ENCODE data around the gene ZNF569. TPM values are rescaled to one million over a fixed set of nuclear protein-coding genes. Genes with fewer than 3 reads are reported as not detected.

The ZNF569 gene
- polyA plus RNA-seq (2012; ENCODE audit: insufficient read length, low read depth), result 2.0 TPM

GRCh38 chr19:37466798-37467607, at the start of gene ZNF569:
Gene ZNF569, minus strand, starts transcription at chr19:37467444. Its CDS starts 22,523 bp downstream, at chr19:37444921.
- TF ChIP-seq SIN3A (IDR thresholded peaks at IDR 0.05; ENCODE audit: borderline replicate concordance, insufficient read depth, low read length), result no peak; the same call in 1 of the 2 replicates
- TF ChIP-seq FOXP2 (optimal IDR thresholded peaks at IDR 0.05; ENCODE audit: borderline replicate concordance, extremely low read depth, extremely low read length, insufficient read depth), result peak; percentile 51
- no peak for TF ChIP-seq REST (IDR thresholded peaks at IDR 0.05; ENCODE audit: insufficient read depth in 1 of 2, low read depth in 2 of 2, low read length in 2 of 2)
- peak; percentile 47 for TF ChIP-seq POLR2AphosphoS5 (IDR thresholded peaks at IDR 0.05; ENCODE audit: low read depth, low read length)
- TF ChIP-seq TAF1 (IDR thresholded peaks at IDR 0.05; ENCODE audit: borderline replicate concordance, insufficient read depth, low read length), result peak; percentile 81; the same call in 1 of the 2 replicates

- TF ChIP-seq POLR2AphosphoS5 (IDR thresholded peaks at IDR 0.05; ENCODE audit: low read depth, low read length), result no peak
- no peak for TF ChIP-seq REST (IDR thresholded peaks at IDR 0.05; ENCODE audit: insufficient read depth in 1 of 2, low read depth in 2 of 2, low read length in 2 of 2)
- no peak for TF ChIP-seq FOXP2 (optimal IDR thresholded peaks at IDR 0.05; ENCODE audit: borderline replicate concordance, extremely low read depth, extremely low read length, insufficient read depth)
- no peak for TF ChIP-seq SIN3A (IDR thresholded peaks at IDR 0.05; ENCODE audit: borderline replicate concordance, insufficient read depth, low read length)
- TF ChIP-seq TAF1 (IDR thresholded peaks at IDR 0.05; ENCODE audit: borderline replicate concordance, insufficient read depth, low read length), result no peak
These were observed 46.2 kb upstream of the ZNF569 start for GRCh38 chr19:37513397-37513796.

GRCh38 chr19:37511821-37512220, 44.6 kb upstream of the ZNF569 start:
- no peak for TF ChIP-seq REST (IDR thresholded peaks at IDR 0.05; ENCODE audit: insufficient read depth in 1 of 2, low read depth in 2 of 2, low read length in 2 of 2)
- TF ChIP-seq FOXP2 (optimal IDR thresholded peaks at IDR 0.05; ENCODE audit: borderline replicate concordance, extremely low read depth, extremely low read length, insufficient read depth), result no peak
- TF ChIP-seq POLR2AphosphoS5 (IDR thresholded peaks at IDR 0.05; ENCODE audit: low read depth, low read length), result no peak
- TF ChIP-seq TAF1 (IDR thresholded peaks at IDR 0.05; ENCODE audit: borderline replicate concordance, insufficient read depth, low read length), result no peak
- TF ChIP-seq SIN3A (IDR thresholded peaks at IDR 0.05; ENCODE audit: borderline replicate concordance, insufficient read depth, low read length), result no peak

- TF ChIP-seq FOXP2 (optimal IDR thresholded peaks at IDR 0.05; ENCODE audit: borderline replicate concordance, extremely low read depth, extremely low read length, insufficient read depth), result no peak
- TF ChIP-seq TAF1 (IDR thresholded peaks at IDR 0.05; ENCODE audit: borderline replicate concordance, insufficient read depth, low read length), result no peak
- no peak for TF ChIP-seq SIN3A (IDR thresholded peaks at IDR 0.05; ENCODE audit: borderline replicate concordance, insufficient read depth, low read length)
- TF ChIP-seq POLR2AphosphoS5 (IDR thresholded peaks at IDR 0.05; ENCODE audit: low read depth, low read length), result no peak
- no peak for TF ChIP-seq REST (IDR thresholded peaks at IDR 0.05; ENCODE audit: insufficient read depth in 1 of 2, low read depth in 2 of 2, low read length in 2 of 2)
These were observed 43.9 kb upstream of the ZNF569 start for GRCh38 chr19:37511186-37511585.
